GM12875 (cell line): ENCODE results near the gene MEIG1.

Source experiments
- H3K4me3 ChIP-seq: one replicate; pipeline ENCODE4 v1.5.1; 2011; ENCODE audit warnings: low read depth, low read length, control low read depth
- CTCF ChIP-seq: IDR thresholded peaks from 2 replicates; pipeline ENCODE4 v1.5.1; 2011; ENCODE audit warnings: low read depth, mild to moderate bottlenecking, control low read depth, inconsistent platforms, low read length, moderate library complexity, borderline replicate concordance; ENCODE audit not compliant: insufficient read depth

The MEIG1 gene

GRCh38 chr10:14945108-14945507, 14.1 kb upstream of the MEIG1 start:
- no peak for TF ChIP-seq CTCF
- H3K4me3 ChIP-seq: no peak overlapping the region

GRCh38 chr10:14947268-14947667, 11.9 kb upstream of the MEIG1 start:
- H3K4me3 ChIP-seq: no peak overlapping the region
- no peak for TF ChIP-seq CTCF

GRCh38 chr10:14949291-14949690, 9.9 kb upstream of the MEIG1 start:
- no peak overlapping the region for H3K4me3 ChIP-seq
- TF ChIP-seq CTCF: no peak

GRCh38 chr10:14952851-14953423, 6.3 kb upstream of the MEIG1 start:
- no peak for TF ChIP-seq CTCF
- peak overlapping the region; percentile 82 for H3K4me3 ChIP-seq

- TF ChIP-seq CTCF: no peak
- H3K4me3 ChIP-seq: peak overlapping the region; percentile 82
Observed at GRCh38 chr10:14953424-14954000, 5.7 kb upstream of the MEIG1 start.

- no peak for TF ChIP-seq CTCF
Observed at GRCh38 chr10:14954001-14954770, 5.0 kb upstream of the MEIG1 start, which contains the start of gene DCLRE1C. TSS of gene DCLRE1C (minus strand) at chr10:14954096. CDS start at chr10:14954010, 86 bp downstream.

More at GRCh38 chr10:14954001-14954770, 5.0 kb upstream of the MEIG1 start, which contains the start of gene DCLRE1C:
- peak within 1 kb of the TSS; percentile 82 for H3K4me3 ChIP-seq
